ENCODE data around the gene BMP6.

Gene BMP6

DNA sequence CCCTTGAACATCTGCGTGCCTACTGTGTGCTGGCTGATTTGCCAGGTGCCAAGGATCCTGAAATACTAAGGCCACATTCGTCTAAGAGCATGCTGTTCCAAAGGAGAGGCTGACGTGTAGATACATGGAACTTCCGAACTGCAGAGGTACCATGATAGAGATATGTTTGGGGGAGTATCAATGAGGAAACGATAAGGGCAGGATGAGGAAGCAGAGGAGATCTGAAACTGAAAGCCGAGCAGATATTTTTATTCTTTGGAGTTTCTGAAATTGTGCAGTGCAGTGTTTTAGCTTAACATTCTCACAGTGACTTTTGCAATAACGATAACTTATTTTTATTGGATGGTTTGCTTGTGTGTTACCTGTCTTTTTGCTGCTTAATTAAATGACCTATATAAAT is 24.3 kb downstream of the BMP6 start:
- TF ChIP-seq, protein P1, sequence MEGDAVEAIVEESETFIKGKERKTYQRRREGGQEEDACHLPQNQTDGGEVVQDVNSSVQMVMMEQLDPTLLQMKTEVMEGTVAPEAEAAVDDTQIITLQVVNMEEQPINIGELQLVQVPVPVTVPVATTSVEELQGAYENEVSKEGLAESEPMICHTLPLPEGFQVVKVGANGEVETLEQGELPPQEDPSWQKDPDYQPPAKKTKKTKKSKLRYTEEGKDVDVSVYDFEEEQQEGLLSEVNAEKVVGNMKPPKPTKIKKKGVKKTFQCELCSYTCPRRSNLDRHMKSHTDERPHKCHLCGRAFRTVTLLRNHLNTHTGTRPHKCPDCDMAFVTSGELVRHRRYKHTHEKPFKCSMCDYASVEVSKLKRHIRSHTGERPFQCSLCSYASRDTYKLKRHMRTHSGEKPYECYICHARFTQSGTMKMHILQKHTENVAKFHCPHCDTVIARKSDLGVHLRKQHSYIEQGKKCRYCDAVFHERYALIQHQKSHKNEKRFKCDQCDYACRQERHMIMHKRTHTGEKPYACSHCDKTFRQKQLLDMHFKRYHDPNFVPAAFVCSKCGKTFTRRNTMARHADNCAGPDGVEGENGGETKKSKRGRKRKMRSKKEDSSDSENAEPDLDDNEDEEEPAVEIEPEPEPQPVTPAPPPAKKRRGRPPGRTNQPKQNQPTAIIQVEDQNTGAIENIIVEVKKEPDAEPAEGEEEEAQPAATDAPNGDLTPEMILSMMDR (IDR thresholded peaks at IDR 0.05): no peak

- TF ChIP-seq, protein P1 (IDR thresholded peaks at IDR 0.05): no peak
Measured at GRCh38 chr6:7758456-7758855, 32.6 kb downstream of the BMP6 start.

DNA sequence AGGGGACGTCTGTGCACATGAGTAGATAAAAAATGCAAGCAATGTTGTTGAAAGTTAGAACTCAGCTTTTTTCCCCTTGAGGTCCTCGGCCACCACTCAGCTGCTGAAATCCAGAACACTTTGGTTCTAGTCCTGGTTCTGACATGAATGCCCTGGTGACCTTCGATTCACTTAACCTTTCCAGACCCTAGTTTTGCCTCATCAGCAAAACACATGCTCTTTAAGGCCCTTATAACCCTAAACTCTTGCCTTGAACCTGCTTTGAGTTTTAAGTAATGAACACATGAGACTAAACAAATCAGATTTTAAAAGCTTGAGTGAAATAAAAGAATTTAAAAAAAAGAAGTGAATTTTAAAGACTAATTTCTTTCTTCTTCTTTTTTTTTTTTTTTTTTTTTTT is 33.4 kb downstream of the BMP6 start:
- TF ChIP-seq, protein P1 (IDR thresholded peaks at IDR 0.05): no peak

- TF ChIP-seq, protein P1 (IDR thresholded peaks at IDR 0.05): no peak
Measured at GRCh38 chr6:7761051-7761450, 35.2 kb downstream of the BMP6 start.

DNA sequence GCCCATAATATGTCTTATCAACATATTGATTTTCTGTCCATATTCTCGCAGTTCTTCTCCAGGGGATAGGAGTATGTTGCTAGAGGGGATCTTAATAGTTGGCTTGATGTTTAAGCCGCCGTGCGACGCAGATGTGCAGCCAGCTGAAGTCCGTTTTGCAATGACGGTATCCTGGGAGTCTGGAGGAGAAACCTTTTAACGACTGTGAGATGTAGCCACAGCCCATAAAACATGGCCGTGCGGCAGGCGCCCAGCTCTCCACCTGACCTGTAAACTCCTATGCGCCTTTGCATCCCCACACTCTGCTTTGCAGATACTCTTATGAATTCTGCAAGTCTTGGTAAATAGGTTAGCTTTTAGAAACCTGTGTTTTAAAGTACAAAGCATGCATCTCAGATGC is 36.9 kb downstream of the BMP6 start:
- TF ChIP-seq, protein P1 (IDR thresholded peaks at IDR 0.05): no peak

GRCh38 chr6:7763881-7764280 is 38.0 kb downstream of the BMP6 start:
- TF ChIP-seq, protein P1 (IDR thresholded peaks at IDR 0.05): no peak

- TF ChIP-seq, protein P1 (IDR thresholded peaks at IDR 0.05): no peak
Measured at GRCh38 chr6:7765575-7766325, 39.9 kb downstream of the BMP6 start.

DNA sequence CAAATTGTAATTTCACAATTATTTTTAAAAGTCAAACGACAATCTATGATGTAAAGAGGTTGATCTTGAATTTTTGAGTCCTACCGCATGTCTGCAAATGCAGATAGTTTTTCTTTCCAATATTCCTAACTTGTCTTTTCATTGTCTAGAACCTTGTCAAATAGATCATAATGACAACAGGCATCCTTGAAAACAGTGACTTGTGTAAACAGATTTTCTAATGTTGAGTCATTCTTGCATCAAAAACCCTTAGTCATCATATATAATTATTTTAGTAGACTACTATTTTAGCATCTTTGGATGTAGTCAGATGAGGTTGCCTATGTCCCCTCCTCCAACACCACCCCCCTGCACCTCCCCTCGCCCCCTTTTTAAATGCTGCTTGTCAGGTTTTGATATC is 43.8 kb downstream of the BMP6 start:
- TF ChIP-seq, protein P1 (IDR thresholded peaks at IDR 0.05): no peak

Measured in LNCAP (cell line).